ENCODE measurements around the gene PTPN6. TPM values are rescaled to one million over a fixed set of nuclear protein-coding genes. Genes with fewer than 3 reads are reported as not detected.

The PTPN6 gene
- total and polyA plus RNA-seq, 2 of the 4 experiments (the other 2 are of a cell fraction), result under 0.01 to 0.14 TPM

DNA sequence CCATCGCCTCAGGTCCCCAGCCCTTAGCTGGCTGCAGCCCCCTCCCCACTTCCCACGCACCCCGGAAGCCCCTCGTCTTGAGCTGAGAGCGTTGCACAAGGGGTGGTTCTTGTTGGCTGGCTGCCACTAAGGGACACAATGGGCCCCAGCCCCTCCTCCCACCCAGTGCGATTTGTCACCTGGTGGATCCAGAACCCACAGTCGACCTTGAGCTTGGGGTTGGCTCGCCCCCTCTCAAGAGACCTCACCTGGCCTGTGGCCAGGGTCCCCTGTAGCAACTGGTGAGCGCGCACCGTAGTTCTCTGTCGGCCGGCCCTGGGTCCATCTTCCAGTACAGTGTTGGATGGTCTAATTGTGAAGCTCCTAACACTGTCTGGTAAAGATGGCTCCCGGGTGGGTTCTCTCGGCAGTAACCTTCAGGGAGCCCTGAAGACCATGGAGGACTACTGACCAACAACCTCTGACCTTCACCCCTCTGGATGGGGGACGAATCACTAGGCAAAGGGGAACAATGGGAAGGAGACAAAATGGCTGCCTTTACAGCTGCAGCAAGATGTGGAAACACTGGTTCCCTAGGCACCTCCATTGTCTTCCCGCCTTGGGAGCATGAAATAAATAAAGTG, 12.7 kb downstream of the PTPN6 start:
- no peak overlapping the region for H2BK120ac ChIP-seq (ENCODE audit: low read depth, low read length)
- no peak overlapping the region for H3K18ac ChIP-seq (ENCODE audit: low read depth, low read length)
- dilution Hi-C loops (cut with HindIII; ENCODE audit: low sequenced_read_pairs, unreplicated experiment) (no loop called here), intact Hi-C loops (cut with micrococcal nuclease) (no loop called here), in situ Hi-C loops (cut with MboI; ENCODE audit: low sequenced_read_pairs) (loop anchor here (5.0 kb wide), 1 partner anchor 97 kb away; the partner anchor contains the start of gene TPI1)
- H2BK15ac ChIP-seq (ENCODE audit: low read depth, low read length), result no peak overlapping the region
- no TSS peak for BruUV-seq (replicated peaks)
- peak overlapping the region; percentile 72 for H2AK9ac ChIP-seq (replicated peaks; ENCODE audit: low read depth, low read length, poor library complexity)
- no peak overlapping the region for H2BK5ac ChIP-seq (ENCODE audit: low read depth, low read length, poor library complexity, severe bottlenecking)
- no peak overlapping the region for H4K91ac ChIP-seq (ENCODE audit: insufficient read depth, low read depth, low read length)
- no peak overlapping the region for H3K4me3 ChIP-seq (ENCODE audit: insufficient read depth, low read depth, low read length)
- no peak overlapping the region for H3K4ac ChIP-seq (ENCODE audit: low read depth, low read length)
- H4K8ac ChIP-seq (ENCODE audit: low read depth in 2 of 2, low read length in 2 of 2), result 0 out of 4 replicates have a peak overlapping the region, but pooled peaks of 1 of the 2 experiments have one; percentile 10
- DNase-seq, result no peak
- H3K27me3 ChIP-seq (ENCODE audit: control insufficient read depth, insufficient read depth, low read length), result no peaks in the 10 kb centered on the region
- peaks cover 6% of the 10 kb centered on the region for H3K4me1 ChIP-seq (ENCODE audit: control insufficient read depth, insufficient read depth, low read length)
- H3K27ac ChIP-seq (ENCODE audit: insufficient read depth, low read length), result no peak overlapping the region
- ChIA-PET POLR2A (ENCODE audit: unreplicated experiment) (no interaction called here), CTCF (interaction anchor here (0.6 kb wide), 1 partner anchor 531 kb away, joined by 3 read pairs; no protein-coding TSS in a partner anchor)
- no CpG with 5 or more reads among the region's 17 CpGs for WGBS, 2 experiments (ENCODE audit: extremely low coverage in 2 of 2, insufficient read length in 1 of 2)
- TF ChIP-seq, protein P1, sequence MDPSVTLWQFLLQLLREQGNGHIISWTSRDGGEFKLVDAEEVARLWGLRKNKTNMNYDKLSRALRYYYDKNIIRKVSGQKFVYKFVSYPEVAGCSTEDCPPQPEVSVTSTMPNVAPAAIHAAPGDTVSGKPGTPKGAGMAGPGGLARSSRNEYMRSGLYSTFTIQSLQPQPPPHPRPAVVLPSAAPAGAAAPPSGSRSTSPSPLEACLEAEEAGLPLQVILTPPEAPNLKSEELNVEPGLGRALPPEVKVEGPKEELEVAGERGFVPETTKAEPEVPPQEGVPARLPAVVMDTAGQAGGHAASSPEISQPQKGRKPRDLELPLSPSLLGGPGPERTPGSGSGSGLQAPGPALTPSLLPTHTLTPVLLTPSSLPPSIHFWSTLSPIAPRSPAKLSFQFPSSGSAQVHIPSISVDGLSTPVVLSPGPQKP (IDR thresholded peaks at IDR 0.05; ENCODE audit: borderline replicate concordance, low read depth, low read length), result no peak
- TF ChIP-seq, protein P2, sequence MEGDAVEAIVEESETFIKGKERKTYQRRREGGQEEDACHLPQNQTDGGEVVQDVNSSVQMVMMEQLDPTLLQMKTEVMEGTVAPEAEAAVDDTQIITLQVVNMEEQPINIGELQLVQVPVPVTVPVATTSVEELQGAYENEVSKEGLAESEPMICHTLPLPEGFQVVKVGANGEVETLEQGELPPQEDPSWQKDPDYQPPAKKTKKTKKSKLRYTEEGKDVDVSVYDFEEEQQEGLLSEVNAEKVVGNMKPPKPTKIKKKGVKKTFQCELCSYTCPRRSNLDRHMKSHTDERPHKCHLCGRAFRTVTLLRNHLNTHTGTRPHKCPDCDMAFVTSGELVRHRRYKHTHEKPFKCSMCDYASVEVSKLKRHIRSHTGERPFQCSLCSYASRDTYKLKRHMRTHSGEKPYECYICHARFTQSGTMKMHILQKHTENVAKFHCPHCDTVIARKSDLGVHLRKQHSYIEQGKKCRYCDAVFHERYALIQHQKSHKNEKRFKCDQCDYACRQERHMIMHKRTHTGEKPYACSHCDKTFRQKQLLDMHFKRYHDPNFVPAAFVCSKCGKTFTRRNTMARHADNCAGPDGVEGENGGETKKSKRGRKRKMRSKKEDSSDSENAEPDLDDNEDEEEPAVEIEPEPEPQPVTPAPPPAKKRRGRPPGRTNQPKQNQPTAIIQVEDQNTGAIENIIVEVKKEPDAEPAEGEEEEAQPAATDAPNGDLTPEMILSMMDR (conservative IDR thresholded peaks at IDR 0.05; ENCODE audit: low read depth, low read length), result no peak
- no peak for TF ChIP-seq RFX5 (IDR thresholded peaks at IDR 0.05; ENCODE audit: low read depth, low read length)
- no peak for TF ChIP-seq POLR2A (IDR thresholded peaks at IDR 0.05; ENCODE audit: low read depth, low read length)
- no peak for TF ChIP-seq MAFK (IDR thresholded peaks at IDR 0.05; ENCODE audit: low read depth, low read length)
- no peak for TF ChIP-seq NFE2L2 (IDR thresholded peaks at IDR 0.05; ENCODE audit: low read depth, low read length)
- TF ChIP-seq CHD1 (IDR thresholded peaks at IDR 0.05; ENCODE audit: low read depth, low read length), result no peak
- TF ChIP-seq FOS (IDR thresholded peaks at IDR 0.05; ENCODE audit: low read depth, low read length), result no peak
- TF ChIP-seq MXI1 (IDR thresholded peaks at IDR 0.05; ENCODE audit: borderline replicate concordance, low read depth, low read length), result no peak
- TF ChIP-seq RCOR1 (IDR thresholded peaks at IDR 0.05; ENCODE audit: insufficient replicate concordance, low read length), result no peak
- TF ChIP-seq MAZ (IDR thresholded peaks at IDR 0.05; ENCODE audit: borderline replicate concordance, low read depth, low read length), result no peak
- no peak for TF ChIP-seq RAD21 (IDR thresholded peaks at IDR 0.05; ENCODE audit: low read length)
- TF ChIP-seq, protein P3, sequence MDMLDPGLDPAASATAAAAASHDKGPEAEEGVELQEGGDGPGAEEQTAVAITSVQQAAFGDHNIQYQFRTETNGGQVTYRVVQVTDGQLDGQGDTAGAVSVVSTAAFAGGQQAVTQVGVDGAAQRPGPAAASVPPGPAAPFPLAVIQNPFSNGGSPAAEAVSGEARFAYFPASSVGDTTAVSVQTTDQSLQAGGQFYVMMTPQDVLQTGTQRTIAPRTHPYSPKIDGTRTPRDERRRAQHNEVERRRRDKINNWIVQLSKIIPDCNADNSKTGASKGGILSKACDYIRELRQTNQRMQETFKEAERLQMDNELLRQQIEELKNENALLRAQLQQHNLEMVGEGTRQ (IDR thresholded peaks at IDR 0.05; ENCODE audit: low read depth, low read length), result no peak
- no peak for TF ChIP-seq SMC3 (IDR thresholded peaks at IDR 0.05; ENCODE audit: low read depth, low read length)
- TF ChIP-seq CEBPB (IDR thresholded peaks at IDR 0.05; ENCODE audit: low read depth, low read length), result no peak
- TF ChIP-seq BHLHE40 (IDR thresholded peaks at IDR 0.05; ENCODE audit: low read depth, low read length), result no peak
- no peak overlapping the region for H3K9ac ChIP-seq (ENCODE audit: low read depth, low read length)
- no peaks in the 10 kb centered on the region for H3K9me1 ChIP-seq (ENCODE audit: insufficient read depth, low read length)
- H3K4me2 ChIP-seq (ENCODE audit: low read depth, low read length), result no peak overlapping the region
- no peaks in the 10 kb centered on the region for H4K20me1 ChIP-seq (ENCODE audit: insufficient read depth, low read length)
- no peak overlapping the region for H2AK5ac ChIP-seq (ENCODE audit: low read depth, low read length)
- H3K14ac ChIP-seq (replicated peaks; ENCODE audit: low read depth, low read length), result no peak overlapping the region
- ATAC-seq (ENCODE audit: low read depth), result no peak
- H3K36me3 ChIP-seq (ENCODE audit: control insufficient read depth, insufficient read depth, low read length), result peaks cover 38% of the 10 kb centered on the region
- H4K5ac ChIP-seq (ENCODE audit: low read depth, low read length), result no peak overlapping the region
- no peak overlapping the region for H3K56ac ChIP-seq (ENCODE audit: extremely low read depth, insufficient read depth, low read length)
- H2BK20ac ChIP-seq (ENCODE audit: low read depth, low read length), result no peak overlapping the region
- H3K9me3 ChIP-seq (ENCODE audit: control insufficient read depth, insufficient read depth, low read length), result no peaks in the 10 kb centered on the region
- no peak overlapping the region for H3K23ac ChIP-seq (ENCODE audit: low read depth, low read length)
- peaks cover 10 to 22% of the 10 kb centered on the region in 2 experiments for H3K79me1 ChIP-seq (ENCODE audit: low read depth in 1 of 2, low read length in 2 of 2)
- H2AFZ ChIP-seq (replicated peaks; ENCODE audit: low read length, poor library complexity), result no peak overlapping the region
